Ectodermal cell (in vitro differentiated cells): ENCODE results near the gene ANO1.

Experiments used
- H3K27ac ChIP-seq: 2 replicates; pipeline ENCODE4 v1.7.0; 2013; ENCODE audit warnings: mild to moderate bottlenecking, low read depth, low read length; ENCODE audit not compliant: insufficient read depth, poor library complexity, severe bottlenecking
- H3K27me3 ChIP-seq: 2 replicates; pipeline ENCODE4 v1.7.0; 2013; ENCODE audit warnings: mild to moderate bottlenecking, low read length; ENCODE audit not compliant: insufficient read depth, control insufficient read depth, poor library complexity, severe bottlenecking
- H3K36me3 ChIP-seq: one replicate; pipeline ENCODE4 v1.7.0; 2013; ENCODE audit warnings: low read length; ENCODE audit not compliant: control insufficient read depth, insufficient read depth
- H3K4me1 ChIP-seq: one replicate; pipeline ENCODE4 v1.7.0; 2013; ENCODE audit warnings: low read length; ENCODE audit not compliant: control insufficient read depth, insufficient read depth
- H3K4me3 ChIP-seq: 2 replicates; pipeline ENCODE4 v1.7.0; 2013; ENCODE audit warnings: low read depth, low read length, control low read depth; ENCODE audit not compliant: insufficient read depth
- H3K9me3 ChIP-seq: 2 replicates; pipeline ENCODE4 v1.7.0; 2013; ENCODE audit warnings: mild to moderate bottlenecking, low read length, moderate library complexity; ENCODE audit not compliant: control insufficient read depth
- WGBS, 2 experiments: methylation state at CpG; one replicate each; pipeline ENCODE4 v1.1.7; 2013; ENCODE audit warnings: missing lambda C conversion rate in 2 of 2; 5-methylcytosine and 5-hydroxymethylcytosine counted together

The ANO1 gene

GRCh38 chr11:70170596-70171210, 92.6 kb downstream of the ANO1 start:
- no peak overlapping the region for H3K4me3 ChIP-seq
- 95% methylated on average over 22 of the region's 22 CpGs for WGBS, 2 experiments
- no peaks in the 10 kb centered on the region for H3K9me3 ChIP-seq
- no peak overlapping the region for H3K27ac ChIP-seq
- no peaks in the 10 kb centered on the region for H3K27me3 ChIP-seq
- H3K4me1 ChIP-seq = peaks cover 15% of the 10 kb centered on the region
- H3K36me3 ChIP-seq = no peaks in the 10 kb centered on the region

GRCh38 chr11:70173018-70173417, 94.9 kb downstream of the ANO1 start:
- 95 to 96% methylated on average over 4 of the region's 4 CpGs for WGBS, 2 experiments
- no peaks in the 10 kb centered on the region for H3K36me3 ChIP-seq

GRCh38 chr11:70174547-70175235, 96.6 kb downstream of the ANO1 start:
- Histone ChIP-seq H3K9me3 (no peaks in the 10 kb centered on the region), H3K27ac (peak overlapping the region; percentile 41), H3K4me1 (peaks cover 16% of the 10 kb centered on the region), H3K27me3 (no peaks in the 10 kb centered on the region), H3K4me3 (no peak overlapping the region), H3K36me3 (no peaks in the 10 kb centered on the region)
- WGBS, 2 experiments = 66 to 68% methylated on average over 17 of the region's 17 CpGs

More at GRCh38 chr11:70173018-70173417, 94.9 kb downstream of the ANO1 start:
- Histone ChIP-seq H3K4me3 (no peak overlapping the region), H3K4me1 (peaks cover 16% of the 10 kb centered on the region), H3K9me3 (no peaks in the 10 kb centered on the region), H3K27me3 (no peaks in the 10 kb centered on the region), H3K27ac (no peak overlapping the region)

GRCh38 chr11:70175236-70175698, 97.2 kb downstream of the ANO1 start:
- Histone ChIP-seq H3K27me3 (no peaks in the 10 kb centered on the region), H3K27ac (peak overlapping the region; percentile 41)
- 64% methylated on average over 15 of the region's 15 CpGs for WGBS, 2 experiments

GRCh38 chr11:70176940-70177689, 99.0 kb downstream of the ANO1 start:
- WGBS, 2 experiments = 89 to 90% methylated on average over 39 of the region's 39 CpGs
- Histone ChIP-seq H3K4me3 (no peak overlapping the region), H3K9me3 (no peaks in the 10 kb centered on the region), H3K4me1 (peaks cover 16% of the 10 kb centered on the region), H3K27me3 (no peaks in the 10 kb centered on the region), H3K27ac (no peak overlapping the region), H3K36me3 (no peaks in the 10 kb centered on the region)

More at GRCh38 chr11:70175236-70175698, 97.2 kb downstream of the ANO1 start:
- no peak overlapping the region for H3K4me3 ChIP-seq
- no peaks in the 10 kb centered on the region for H3K36me3 ChIP-seq
- no peaks in the 10 kb centered on the region for H3K9me3 ChIP-seq
- peaks cover 16% of the 10 kb centered on the region for H3K4me1 ChIP-seq

- 89 to 90% methylated on average over 11 of the region's 11 CpGs for WGBS, 2 experiments
- no peak overlapping the region for H3K27ac ChIP-seq
- no peak overlapping the region for H3K4me3 ChIP-seq
- H3K27me3 ChIP-seq = no peaks in the 10 kb centered on the region
- no peaks in the 10 kb centered on the region for H3K9me3 ChIP-seq
- no peaks in the 10 kb centered on the region for H3K36me3 ChIP-seq
- H3K4me1 ChIP-seq = no peaks in the 10 kb centered on the region
These were observed 102.8 kb downstream of the ANO1 start for GRCh38 chr11:70180906-70181305.

- Histone ChIP-seq H3K4me1 (no peaks in the 10 kb centered on the region), H3K9me3 (no peaks in the 10 kb centered on the region), H3K36me3 (no peaks in the 10 kb centered on the region), H3K27me3 (no peaks in the 10 kb centered on the region), H3K27ac (no peak overlapping the region), H3K4me3 (no peak overlapping the region)
- WGBS, 2 experiments = 93 to 96% methylated on average over 18 of the region's 18 CpGs
These were observed 104.1 kb downstream of the ANO1 start for GRCh38 chr11:70182266-70182665.

GRCh38 chr11:70183032-70183431, 104.9 kb downstream of the ANO1 start:
- H3K4me1 ChIP-seq = no peaks in the 10 kb centered on the region
- no peaks in the 10 kb centered on the region for H3K27me3 ChIP-seq
- H3K4me3 ChIP-seq = no peak overlapping the region
- no peaks in the 10 kb centered on the region for H3K9me3 ChIP-seq
- H3K27ac ChIP-seq = no peak overlapping the region
- H3K36me3 ChIP-seq = no peaks in the 10 kb centered on the region
- WGBS, 2 experiments = 94 to 100% methylated on average over 1 of the region's 1 CpG

GRCh38 chr11:70183483-70184176, 105.5 kb downstream of the ANO1 start:
- Histone ChIP-seq H3K27me3 (no peaks in the 10 kb centered on the region), H3K9me3 (no peaks in the 10 kb centered on the region), H3K4me3 (no peak overlapping the region), H3K27ac (no peak overlapping the region), H3K36me3 (no peaks in the 10 kb centered on the region), H3K4me1 (no peaks in the 10 kb centered on the region)
- WGBS, 2 experiments = 93% methylated on average over 11 of the region's 11 CpGs

- Histone ChIP-seq H3K4me1 (no peaks in the 10 kb centered on the region), H3K27me3 (no peaks in the 10 kb centered on the region), H3K36me3 (no peaks in the 10 kb centered on the region), H3K27ac (no peak overlapping the region), H3K4me3 (no peak overlapping the region), H3K9me3 (no peaks in the 10 kb centered on the region)
- 92 to 93% methylated on average over 9 of the region's 9 CpGs for WGBS, 2 experiments
These were observed 106.3 kb downstream of the ANO1 start for GRCh38 chr11:70184396-70184795.
